Measurements from ENCODE around the gene ABCC2.

The ABCC2 gene

GRCh38 chr10:99770408-99771045 is 11.9 kb upstream of the ABCC2 start:
- no peak for DNase-seq (ENCODE audit: low read depth)

DNA sequence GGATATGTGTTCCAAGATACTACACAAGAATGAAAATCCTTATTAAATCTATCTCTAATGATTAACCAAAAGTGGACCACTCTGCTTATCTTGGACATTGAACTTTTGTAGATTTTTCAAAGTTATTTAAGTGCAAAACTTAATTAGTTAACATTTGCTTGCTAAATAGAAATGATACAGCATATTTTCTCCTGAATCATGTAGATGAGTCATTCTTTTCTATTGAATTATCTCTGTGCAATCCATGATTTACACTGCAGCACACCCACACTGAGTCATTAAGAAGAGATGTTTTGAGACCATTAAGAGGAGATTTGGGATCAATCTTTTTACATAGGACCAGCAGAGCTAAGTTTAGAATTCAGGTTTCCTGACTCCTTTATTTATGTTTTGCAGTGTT is 6.6 kb upstream of the ABCC2 start:
- DNase-seq (ENCODE audit: low read depth) = peak; percentile 92

- DNase-seq (ENCODE audit: low read depth) = no peak
These were observed 4.3 kb upstream of the ABCC2 start for GRCh38 chr10:99777918-99778714.

DNA sequence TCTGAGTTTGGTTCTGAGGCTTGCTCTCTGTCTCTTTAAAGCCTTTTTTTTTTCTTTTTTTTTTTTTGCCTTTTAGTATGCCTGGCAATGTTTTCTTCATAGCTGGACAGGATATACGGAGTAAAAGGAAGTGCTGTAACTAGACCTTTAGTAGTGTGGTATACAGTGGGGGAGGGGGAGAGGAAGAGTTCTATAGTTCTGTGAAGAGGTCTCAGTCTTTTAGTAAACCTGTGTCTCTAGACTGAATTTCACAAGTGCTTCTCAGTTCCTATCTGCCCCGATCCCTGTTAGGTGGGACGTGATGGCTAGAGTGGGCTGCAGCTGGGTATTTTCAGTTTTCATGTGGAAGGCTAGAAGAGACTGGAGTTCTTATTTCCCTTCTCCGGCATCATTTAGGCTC is 3.1 kb upstream of the ABCC2 start:
- peak; percentile 85 for DNase-seq (ENCODE audit: low read depth)

DNA sequence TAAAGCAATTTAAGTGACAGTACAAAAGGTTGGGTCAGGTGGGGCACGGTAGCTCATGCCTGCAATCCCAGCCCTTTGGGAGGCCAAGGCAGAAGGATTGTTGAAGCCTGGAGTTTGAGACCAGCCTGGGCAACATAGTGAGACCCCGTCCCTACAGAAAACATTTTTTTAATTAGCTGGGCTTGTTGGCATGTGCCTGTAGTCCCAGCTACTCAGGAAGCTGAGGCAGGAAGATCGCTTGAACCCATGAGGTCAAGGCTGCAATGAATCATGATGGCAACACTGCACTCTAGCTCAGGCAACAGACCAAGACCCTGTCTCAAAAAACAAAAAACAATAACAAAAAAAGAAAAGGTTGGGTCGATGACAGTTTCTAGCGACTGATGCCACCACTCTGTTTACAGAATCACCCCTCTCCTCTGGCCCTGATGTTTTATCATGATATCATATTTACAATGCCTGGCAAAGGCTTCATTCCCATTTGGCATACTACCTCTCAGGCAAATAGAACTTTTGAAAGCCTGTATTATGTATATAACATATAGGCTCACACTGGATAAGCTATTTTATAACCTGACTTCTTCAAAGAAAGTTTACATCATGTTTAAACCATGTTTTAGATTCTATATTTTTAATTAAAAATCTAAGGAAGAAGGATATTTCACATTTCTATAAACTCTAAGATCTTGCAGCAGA is 558 bp upstream of the ABCC2 start:
- no peak for DNase-seq (ENCODE audit: low read depth)

DNA sequence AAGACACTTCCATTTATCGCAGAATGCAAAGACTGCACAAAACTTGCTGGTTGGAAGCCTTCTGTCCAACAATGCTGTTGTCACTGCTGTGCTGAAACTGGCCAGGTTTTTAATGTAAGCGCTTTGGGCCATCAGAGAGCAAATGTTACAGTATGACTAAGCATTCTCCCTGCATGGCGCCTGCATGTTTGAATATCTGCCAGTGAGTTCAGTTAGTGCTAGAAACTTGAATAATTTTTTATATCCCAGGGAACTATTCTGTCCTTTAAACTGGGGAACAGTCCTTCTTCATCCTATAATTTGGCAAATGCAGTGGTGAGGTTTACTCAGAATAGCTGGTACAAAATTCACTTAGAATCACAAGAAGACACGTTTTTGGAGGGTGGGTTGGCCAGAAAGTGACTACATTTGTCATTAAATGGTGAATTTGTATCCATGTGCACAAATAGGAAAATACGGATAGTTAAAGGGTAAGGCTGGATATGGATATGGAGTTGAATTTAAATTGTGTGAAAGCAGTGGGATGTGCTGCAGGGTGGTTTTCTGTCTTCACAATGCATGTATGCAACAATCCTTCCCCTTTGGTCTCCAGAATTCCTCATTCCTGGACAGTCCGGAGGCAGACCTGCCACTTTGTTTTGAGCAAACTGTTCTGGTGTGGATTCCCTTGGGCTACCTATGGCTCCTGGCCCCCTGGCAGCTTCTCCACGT is 1.7 kb downstream of the ABCC2 start:
- peak; percentile 93 for DNase-seq (ENCODE audit: low read depth)

DNA sequence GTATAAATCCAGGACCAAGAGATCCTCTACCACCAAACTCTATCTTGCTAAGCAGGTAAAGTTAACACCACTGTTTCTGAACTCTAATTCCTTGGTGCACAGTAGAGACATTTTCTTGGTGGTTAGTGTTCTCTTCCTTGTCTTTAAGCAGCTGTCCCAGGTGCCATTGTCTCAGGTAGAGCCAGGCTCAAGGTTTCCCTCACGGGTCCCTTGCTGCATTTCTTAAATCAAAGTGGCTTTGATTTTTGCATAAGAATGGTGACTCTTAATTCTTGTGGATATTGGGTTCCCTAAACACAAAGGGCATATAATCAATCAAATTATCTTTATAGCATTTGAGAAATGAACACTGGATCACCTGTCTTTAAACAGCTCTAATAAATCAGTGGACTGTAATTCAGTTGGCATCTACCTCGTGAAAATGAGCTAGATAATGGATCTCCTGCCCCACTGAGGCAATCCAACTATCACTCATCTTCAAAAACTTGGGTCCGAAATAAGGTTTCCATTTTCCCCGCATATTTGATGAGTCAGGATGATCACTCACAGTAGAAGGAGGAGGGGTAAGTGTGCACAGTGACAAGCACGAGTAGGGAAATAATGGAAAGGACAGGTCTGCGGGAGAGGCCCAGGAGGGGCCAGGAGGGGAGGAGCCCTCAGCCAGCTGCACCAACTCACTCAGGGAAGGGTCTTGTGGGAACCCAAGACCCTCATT is 2.4 kb downstream of the ABCC2 start:
- DNase-seq (ENCODE audit: low read depth) = peak; percentile 54

GRCh38 chr10:99785646-99786045 is 3.2 kb downstream of the ABCC2 start:
- no peak for DNase-seq (ENCODE audit: low read depth)

DNA sequence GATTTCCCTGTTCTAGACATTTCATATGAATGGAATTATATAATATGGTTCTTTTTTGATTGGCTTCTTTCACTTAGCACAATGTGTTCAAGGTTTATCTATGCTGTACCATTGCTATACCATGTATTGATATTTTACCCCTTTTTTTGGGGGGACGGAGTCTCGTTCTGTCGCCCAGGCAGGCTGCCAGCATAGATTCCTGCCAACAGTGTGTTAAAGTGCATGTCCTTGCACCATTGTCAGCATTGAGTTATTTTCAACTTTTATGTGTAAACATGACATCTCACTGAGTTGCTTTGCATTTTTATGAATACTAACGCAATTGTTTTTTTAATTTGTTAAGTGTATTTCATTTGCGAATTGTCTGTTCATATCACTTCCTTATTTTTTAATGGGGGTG is 4.9 kb downstream of the ABCC2 start:
- no peak for DNase-seq (ENCODE audit: low read depth)

DNA sequence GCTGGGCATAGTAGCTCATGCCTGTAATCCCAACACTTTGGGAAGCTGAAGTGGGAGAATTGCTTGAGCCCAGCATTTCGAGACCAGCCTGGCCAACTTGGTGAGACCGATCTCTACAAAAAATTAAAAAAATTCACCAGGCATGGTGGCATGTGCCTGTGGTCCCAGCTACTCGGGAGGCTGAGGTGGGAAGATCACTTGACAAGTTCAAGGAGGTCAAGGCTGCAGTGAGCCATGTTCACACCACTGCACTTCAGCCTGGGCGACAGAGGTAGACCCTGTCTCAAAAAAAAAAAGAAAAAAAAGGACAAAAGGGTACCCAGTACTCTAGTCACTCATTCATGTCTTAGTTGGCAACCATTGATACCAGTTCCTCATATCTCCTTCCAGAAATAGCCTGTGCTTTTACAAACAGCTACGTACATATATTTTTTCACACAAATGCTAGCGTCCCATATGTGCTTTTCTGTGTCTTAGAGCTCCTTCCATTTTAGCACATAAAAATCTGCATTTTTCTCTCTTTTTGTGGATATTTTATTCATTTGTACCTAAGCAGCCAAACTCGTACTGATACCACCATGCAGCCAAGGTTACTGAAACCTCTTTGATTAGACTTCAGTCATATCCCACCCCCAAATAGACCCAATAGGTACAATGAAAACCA is 5.5 kb downstream of the ABCC2 start:
- no peak for DNase-seq (ENCODE audit: low read depth)

DNA sequence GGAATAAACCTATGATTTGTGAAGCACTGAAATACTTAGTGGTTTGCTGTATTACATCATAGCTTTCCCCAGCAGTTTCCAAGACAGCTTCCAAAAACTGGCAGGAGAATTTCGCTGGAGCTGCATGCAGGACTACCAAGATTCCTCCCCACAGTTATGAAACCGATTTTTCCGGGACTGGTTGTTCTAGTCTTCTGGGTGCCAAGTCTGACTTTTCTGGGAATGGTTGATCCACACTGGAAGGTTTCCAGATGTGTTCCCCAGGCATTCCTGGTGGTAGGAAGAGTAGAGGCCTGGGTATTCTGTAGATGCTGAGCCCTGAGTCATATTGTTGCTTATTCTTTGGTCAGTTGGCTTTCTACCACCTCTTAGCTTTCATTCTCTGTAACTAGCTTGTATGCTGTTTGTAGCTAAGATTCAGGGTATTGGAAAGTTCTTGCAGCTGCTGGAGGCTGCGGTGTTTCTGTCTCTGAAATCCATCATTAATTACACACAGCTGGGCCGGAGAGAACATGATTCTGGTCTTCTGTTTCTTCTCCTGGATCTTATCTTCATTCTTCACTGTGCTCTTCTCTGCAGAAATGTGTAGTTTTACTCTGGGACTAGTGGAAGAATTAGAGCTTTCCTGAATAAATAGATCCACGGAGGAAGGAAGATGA is 6.3 kb downstream of the ABCC2 start:
- DNase-seq (ENCODE audit: low read depth) = peak; percentile 97

GRCh38 chr10:99791831-99792230 is 9.4 kb downstream of the ABCC2 start:
- no peak for DNase-seq (ENCODE audit: low read depth)

- DNase-seq (ENCODE audit: low read depth) = no peak
These were observed 11.4 kb downstream of the ABCC2 start for GRCh38 chr10:99793819-99794218.

- no peak for DNase-seq (ENCODE audit: low read depth)
These were observed 14.5 kb downstream of the ABCC2 start for GRCh38 chr10:99796928-99797327.

GRCh38 chr10:99798031-99798430 is 15.6 kb downstream of the ABCC2 start:
- no peak for DNase-seq (ENCODE audit: low read depth)

- DNase-seq (ENCODE audit: low read depth) = no peak
These were observed 16.5 kb downstream of the ABCC2 start for GRCh38 chr10:99798920-99799319.

- DNase-seq (ENCODE audit: low read depth) = no peak
These were observed 17.2 kb downstream of the ABCC2 start for GRCh38 chr10:99799613-99800012.

DNA sequence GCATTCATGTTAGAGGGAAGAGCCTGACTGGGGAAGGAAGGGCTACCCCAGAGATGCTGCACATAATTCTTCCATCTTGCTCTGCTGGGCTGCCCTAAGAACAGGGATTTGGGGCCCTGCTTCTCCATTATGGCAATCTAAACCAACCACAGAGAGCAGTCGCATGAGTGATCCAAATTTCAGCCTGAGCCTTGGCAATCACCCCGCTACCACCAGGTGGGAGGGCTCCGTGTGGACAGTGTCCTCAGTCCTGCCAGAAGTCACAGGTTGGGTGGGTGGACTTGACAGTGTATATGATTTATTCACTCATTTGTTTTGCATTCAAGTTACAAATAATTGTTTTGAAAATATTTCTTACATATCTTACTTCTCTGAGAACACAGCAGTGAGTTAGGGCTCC is 22.0 kb downstream of the ABCC2 start:
- DNase-seq (ENCODE audit: low read depth) = no peak

GRCh38 chr10:99805190-99805589 is 22.8 kb downstream of the ABCC2 start:
- no peak for DNase-seq (ENCODE audit: low read depth)

GRCh38 chr10:99806091-99806490 is 23.7 kb downstream of the ABCC2 start:
- DNase-seq (ENCODE audit: low read depth) = no peak

DNA sequence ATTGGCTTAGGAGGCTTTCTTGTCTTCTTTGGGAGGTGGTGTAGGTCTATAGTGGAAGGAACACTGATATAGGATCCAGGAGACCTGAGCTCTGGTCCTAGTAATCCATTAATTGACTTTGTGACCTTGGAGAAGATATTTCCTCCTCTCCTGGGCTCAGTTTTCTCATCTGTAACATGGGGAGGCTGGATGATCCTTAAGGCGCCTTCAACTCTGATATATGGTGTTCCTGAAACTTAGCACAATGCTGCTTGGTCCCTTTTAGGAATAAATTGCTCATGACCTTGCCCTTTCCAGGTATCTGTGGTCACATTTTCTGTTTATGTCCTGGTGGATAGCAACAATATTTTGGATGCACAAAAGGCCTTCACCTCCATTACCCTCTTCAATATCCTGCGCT is 25.3 kb downstream of the ABCC2 start:
- no peak for DNase-seq (ENCODE audit: low read depth)
